ENCODE measurements around the gene RASGRF1.
"Not testable (repeated sequence)": the region's sequence is repeated elsewhere in the genome, so short reads cannot be mapped to it uniquely, and the experiment has no call there.

Gene RASGRF1

GRCh38 chr15:79035111-79035601, 55.4 kb downstream of the RASGRF1 start:
- DNase-seq, result no peak

GRCh38 chr15:79034284-79034683, 56.3 kb downstream of the RASGRF1 start:
- DNase-seq, result no peak

- no peak for DNase-seq
Measured at GRCh38 chr15:79032656-79033055, 57.9 kb downstream of the RASGRF1 start.

- DNase-seq, result no peak
Measured at GRCh38 chr15:79031821-79032220, 58.8 kb downstream of the RASGRF1 start.

- DNase-seq, result no peak
Measured at GRCh38 chr15:79031201-79031600, 59.4 kb downstream of the RASGRF1 start.

GRCh38 chr15:79030470-79030869, 60.1 kb downstream of the RASGRF1 start:
- no peak for DNase-seq

- DNase-seq, result no peak
Measured at GRCh38 chr15:79028411-79028964, 62.1 kb downstream of the RASGRF1 start.

- DNase-seq, result no peak
Measured at GRCh38 chr15:79027532-79028410, 62.8 kb downstream of the RASGRF1 start.

- no peak for DNase-seq
Measured at GRCh38 chr15:79025802-79026201, 64.8 kb downstream of the RASGRF1 start.

GRCh38 chr15:79025201-79025600, 65.4 kb downstream of the RASGRF1 start:
- DNase-seq, result no peak

GRCh38 chr15:79024493-79024892, 66.1 kb downstream of the RASGRF1 start:
- DNase-seq, result not testable (repeated sequence)

- DNase-seq, result no peak
Measured at GRCh38 chr15:79023918-79024317, 66.7 kb downstream of the RASGRF1 start.

- no peak for DNase-seq
Measured at GRCh38 chr15:79023546-79023890, 67.1 kb downstream of the RASGRF1 start.

GRCh38 chr15:79018960-79019359, 71.6 kb downstream of the RASGRF1 start:
- no peak for DNase-seq

- no peak for DNase-seq
Measured at GRCh38 chr15:79017953-79018352, 72.6 kb downstream of the RASGRF1 start.

- DNase-seq, result no peak
Measured at GRCh38 chr15:79016527-79017170, 73.9 kb downstream of the RASGRF1 start.

- no peak for DNase-seq
Measured at GRCh38 chr15:79015416-79015815, 75.2 kb downstream of the RASGRF1 start.

- DNase-seq, result no peak
Measured at GRCh38 chr15:79010278-79010677, 80.3 kb downstream of the RASGRF1 start.

- DNase-seq, result no peak
Measured at GRCh38 chr15:79009379-79009778, 81.2 kb downstream of the RASGRF1 start.

GRCh38 chr15:79008659-79009058, 81.9 kb downstream of the RASGRF1 start:
- no peak for DNase-seq

- DNase-seq, result no peak
Measured at GRCh38 chr15:79007066-79007465, 83.5 kb downstream of the RASGRF1 start.

- DNase-seq, result no peak
Measured at GRCh38 chr15:79006071-79006470, 84.5 kb downstream of the RASGRF1 start.

- peak; percentile 60 for DNase-seq
Measured at GRCh38 chr15:79004336-79004735, 86.2 kb downstream of the RASGRF1 start.

- DNase-seq, result no peak
Measured at GRCh38 chr15:79003896-79004295, 86.7 kb downstream of the RASGRF1 start.

All from GF-D8 (cell line).